ENCODE measurements around the gene ZNF662.

The ZNF662 gene

GRCh38 chr3:42887084-42887483 lies 18.9 kb upstream of the ZNF662 start:
- no peak for DNase-seq (ENCODE audit: low read depth)

GRCh38 chr3:42891042-42891441 lies 14.9 kb upstream of the ZNF662 start:
- no peak for DNase-seq (ENCODE audit: low read depth)

GRCh38 chr3:42892169-42892568 lies 13.8 kb upstream of the ZNF662 start:
- DNase-seq (ENCODE audit: low read depth), result no peak

- DNase-seq (ENCODE audit: low read depth), result no peak
Observed at GRCh38 chr3:42892807-42893206, 13.1 kb upstream of the ZNF662 start.

GRCh38 chr3:42894698-42895579 lies 11.0 kb upstream of the ZNF662 start:
- DNase-seq (ENCODE audit: low read depth), result no peak

- no peak for DNase-seq (ENCODE audit: low read depth)
Observed at GRCh38 chr3:42895580-42895868, 10.4 kb upstream of the ZNF662 start.

- peak; percentile 10 for DNase-seq (ENCODE audit: low read depth)
Observed at GRCh38 chr3:42898896-42899675, 6.9 kb upstream of the ZNF662 start.

GRCh38 chr3:42900226-42901072 lies 5.5 kb upstream of the ZNF662 start:
- DNase-seq (ENCODE audit: low read depth), result no peak

- DNase-seq (ENCODE audit: low read depth), result no peak
Observed at GRCh38 chr3:42901073-42901415, 4.9 kb upstream of the ZNF662 start.

- DNase-seq (ENCODE audit: low read depth), result no peak
Observed at GRCh38 chr3:42902257-42902656, 3.7 kb upstream of the ZNF662 start.

GRCh38 chr3:42904076-42904475 lies 1.9 kb upstream of the ZNF662 start:
- DNase-seq (ENCODE audit: low read depth), result no peak

- no peak for DNase-seq (ENCODE audit: low read depth)
Observed at GRCh38 chr3:42905740-42906069, 237 bp upstream of the ZNF662 start.

GRCh38 chr3:42906848-42907183 lies 874 bp downstream of the ZNF662 start:
- DNase-seq (ENCODE audit: low read depth), result no peak

- DNase-seq (ENCODE audit: low read depth), result no peak
Observed at GRCh38 chr3:42908675-42909074, 2.7 kb downstream of the ZNF662 start.

GRCh38 chr3:42911551-42911950 lies 5.6 kb downstream of the ZNF662 start:
- no peak for DNase-seq (ENCODE audit: low read depth)

- no peak for DNase-seq (ENCODE audit: low read depth)
Observed at GRCh38 chr3:42914771-42915515, 9.0 kb downstream of the ZNF662 start.

- DNase-seq (ENCODE audit: low read depth), result no peak
Observed at GRCh38 chr3:42923606-42924005, 17.7 kb downstream of the ZNF662 start.

- DNase-seq (ENCODE audit: low read depth), result no peak
Observed at GRCh38 chr3:42926310-42926709, 20.4 kb downstream of the ZNF662 start.

GRCh38 chr3:42934111-42934510 lies 28.2 kb downstream of the ZNF662 start:
- no peak for DNase-seq (ENCODE audit: low read depth)

- DNase-seq (ENCODE audit: low read depth), result no peak
Observed at GRCh38 chr3:42934910-42935309, 29.0 kb downstream of the ZNF662 start.

- DNase-seq (ENCODE audit: low read depth), result no peak
Observed at GRCh38 chr3:42935472-42935871, 29.5 kb downstream of the ZNF662 start.
